Measurements from ENCODE around the gene RPS28. TPM values are rescaled to one million over a fixed set of nuclear protein-coding genes. Genes with fewer than 3 reads are reported as not detected.

RPS28 gene
- total RNA-seq, 4 donors from 2014 or later = 267 to 710 (median 400) TPM

DNA sequence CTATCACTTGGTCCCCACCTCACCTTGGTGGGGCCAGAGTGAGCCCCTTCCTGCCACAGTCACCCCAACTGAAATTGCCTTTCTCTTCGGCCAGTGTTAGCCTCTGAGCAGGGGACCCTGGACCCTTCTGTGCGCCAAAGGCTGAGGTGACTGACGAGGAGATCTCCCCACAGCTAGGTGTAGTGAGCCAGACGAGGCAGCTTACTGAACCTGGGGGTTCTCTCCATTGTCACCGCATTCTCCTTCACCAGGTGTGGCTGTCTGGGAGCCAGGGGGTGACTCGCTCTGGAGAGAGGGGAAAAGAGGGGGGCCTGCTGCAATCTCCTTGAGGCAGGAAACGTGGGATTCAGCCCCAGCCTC, 1.3 kb downstream of the RPS28 start:
- no peak for TF ChIP-seq POLR2A (IDR thresholded peaks at IDR 0.05)
- TF ChIP-seq, protein P1, sequence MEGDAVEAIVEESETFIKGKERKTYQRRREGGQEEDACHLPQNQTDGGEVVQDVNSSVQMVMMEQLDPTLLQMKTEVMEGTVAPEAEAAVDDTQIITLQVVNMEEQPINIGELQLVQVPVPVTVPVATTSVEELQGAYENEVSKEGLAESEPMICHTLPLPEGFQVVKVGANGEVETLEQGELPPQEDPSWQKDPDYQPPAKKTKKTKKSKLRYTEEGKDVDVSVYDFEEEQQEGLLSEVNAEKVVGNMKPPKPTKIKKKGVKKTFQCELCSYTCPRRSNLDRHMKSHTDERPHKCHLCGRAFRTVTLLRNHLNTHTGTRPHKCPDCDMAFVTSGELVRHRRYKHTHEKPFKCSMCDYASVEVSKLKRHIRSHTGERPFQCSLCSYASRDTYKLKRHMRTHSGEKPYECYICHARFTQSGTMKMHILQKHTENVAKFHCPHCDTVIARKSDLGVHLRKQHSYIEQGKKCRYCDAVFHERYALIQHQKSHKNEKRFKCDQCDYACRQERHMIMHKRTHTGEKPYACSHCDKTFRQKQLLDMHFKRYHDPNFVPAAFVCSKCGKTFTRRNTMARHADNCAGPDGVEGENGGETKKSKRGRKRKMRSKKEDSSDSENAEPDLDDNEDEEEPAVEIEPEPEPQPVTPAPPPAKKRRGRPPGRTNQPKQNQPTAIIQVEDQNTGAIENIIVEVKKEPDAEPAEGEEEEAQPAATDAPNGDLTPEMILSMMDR (IDR thresholded peaks at IDR 0.05) = no peak
- no peaks in the 10 kb centered on the region for H3K9me3 ChIP-seq
- peaks cover 25 to 47% (median 29%) of the 10 kb centered on the region in 3 donors for H3K4me1 ChIP-seq
- WGBS, 2 donors = 12 to 44% methylated on average over 5 to 6 of the region's 7 CpGs
- H3K36me3 ChIP-seq = peaks cover 0 to 32% (median 6%) of the 10 kb centered on the region in 3 donors
- intact Hi-C loops (cut with DNase I) = no loop called here
- no peaks in the 10 kb centered on the region for H3K27me3 ChIP-seq
- H3K27ac ChIP-seq = peak overlapping the region; percentile 37 to 98 (median 96)
- DNase-seq = no peak
- H3K4me3 ChIP-seq = peak overlapping the region; percentile 70 to 96 (median 84)

DNA sequence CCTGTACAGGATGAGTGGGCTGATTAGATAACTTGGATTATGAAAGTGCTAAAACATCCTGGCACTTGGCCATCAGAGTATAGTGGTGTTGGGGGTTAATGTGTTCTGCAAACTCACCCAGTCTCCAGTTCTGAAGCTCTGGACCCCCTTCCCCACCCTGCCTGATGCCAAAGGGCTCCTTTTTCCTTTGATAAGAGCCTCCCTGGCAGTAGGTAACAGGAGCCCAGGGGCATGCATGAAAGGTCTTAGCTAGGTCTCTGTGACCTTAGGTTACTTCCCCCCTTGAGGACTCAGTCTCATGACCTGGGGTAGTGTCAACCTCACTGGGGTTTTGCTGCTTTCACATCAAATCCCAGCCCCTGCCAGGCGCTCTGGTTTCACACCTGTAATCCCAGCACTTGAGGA, 2.5 kb downstream of the RPS28 start:
- H3K27me3 ChIP-seq = no peaks in the 10 kb centered on the region
- no peak overlapping the region for H3K4me3 ChIP-seq
- intact Hi-C loops (cut with DNase I) = no loop called here
- H3K4me1 ChIP-seq = peaks cover 25 to 47% (median 29%) of the 10 kb centered on the region in 3 donors
- no peak for DNase-seq
- peaks cover 0 to 22% (median 6%) of the 10 kb centered on the region in 3 donors for H3K36me3 ChIP-seq
- WGBS, 2 donors = 80% methylated on average over 1 of the region's 1 CpG; no CpG with 5 or more reads in 1 of the 2 donors
- TF ChIP-seq POLR2A (IDR thresholded peaks at IDR 0.05) = no peak
- TF ChIP-seq, protein P1 (IDR thresholded peaks at IDR 0.05) = no peak
- peak overlapping the region in 1 of 4 donors; percentile 58 for H3K27ac ChIP-seq
- H3K9me3 ChIP-seq = no peaks in the 10 kb centered on the region

DNA sequence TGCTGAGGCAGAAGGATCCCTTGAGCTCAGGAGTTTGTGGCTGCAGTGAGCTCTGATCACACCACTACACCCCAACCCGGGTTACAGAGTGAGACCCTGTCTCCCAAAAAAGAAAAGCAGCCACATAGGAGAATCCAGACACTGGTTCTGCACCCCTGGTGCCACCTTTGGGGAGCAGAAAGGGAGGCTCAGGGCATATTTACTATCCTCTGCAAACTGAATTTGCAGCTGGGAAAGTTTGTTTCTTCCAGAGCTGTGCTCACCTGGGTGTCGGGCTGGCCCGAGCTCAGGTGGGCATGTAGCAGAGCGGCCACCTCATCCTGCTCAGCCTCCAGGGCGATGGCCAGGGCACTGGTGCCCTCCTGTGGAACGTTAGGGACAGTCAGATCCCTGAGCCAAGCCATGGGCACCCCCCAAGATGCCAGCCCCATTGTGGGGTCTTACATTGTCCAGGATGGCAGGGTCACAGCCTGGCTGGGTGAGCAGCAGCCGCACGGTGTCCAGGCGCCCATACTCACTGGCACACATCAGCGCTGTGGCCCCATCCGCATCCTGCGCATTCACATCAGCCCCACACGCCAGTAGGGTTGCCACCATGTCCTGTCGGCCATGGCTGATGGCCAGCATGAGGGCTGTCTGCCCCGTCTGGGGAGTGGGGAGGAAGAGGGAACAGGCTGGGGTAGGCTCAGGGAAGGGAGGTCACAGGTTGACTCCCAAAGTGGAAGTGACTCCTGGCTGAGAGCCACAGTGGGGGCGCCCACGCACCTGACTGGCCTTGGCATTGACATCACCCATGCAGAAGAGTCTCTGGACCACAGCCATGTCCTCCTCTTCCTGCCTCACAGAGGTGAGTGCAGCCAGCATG, 3.1 kb downstream of the RPS28 start:
- WGBS, 2 donors = 40 to 86% methylated on average over 4 to 5 of the region's 17 CpGs
- Histone ChIP-seq H3K4me1 (peaks cover 25 to 47% (median 29%) of the 10 kb centered on the region in 3 donors), H3K36me3 (peaks cover 0 to 22% (median 6%) of the 10 kb centered on the region in 3 donors), H3K4me3 (no peak overlapping the region), H3K9me3 (no peaks in the 10 kb centered on the region), H3K27me3 (no peaks in the 10 kb centered on the region), H3K27ac (peak overlapping the region in 2 of 4 donors; percentile 23 to 58)
- intact Hi-C loops (cut with DNase I) = no loop called here
- no peak for TF ChIP-seq POLR2A (IDR thresholded peaks at IDR 0.05)
- TF ChIP-seq, protein P1 (IDR thresholded peaks at IDR 0.05) = no peak
- DNase-seq = no peak

DNA sequence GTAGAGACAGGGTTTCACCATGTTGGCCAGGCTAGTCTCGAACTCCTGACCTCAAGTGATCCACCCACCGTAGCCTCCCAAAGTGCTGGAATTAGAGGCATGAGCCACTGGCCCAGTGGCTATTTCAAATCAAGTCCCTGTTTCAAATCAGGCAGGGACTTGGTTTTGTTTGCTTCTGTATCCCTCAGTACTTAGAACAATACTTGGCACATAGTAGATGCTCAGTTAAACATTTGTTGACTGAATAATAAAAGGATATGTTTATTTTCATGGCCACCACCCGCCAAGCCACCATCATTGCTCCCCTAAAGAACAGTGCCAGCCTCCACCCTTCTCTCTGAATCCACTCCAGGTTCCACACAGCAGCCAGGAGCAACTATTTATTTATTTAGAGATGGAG, 4.2 kb downstream of the RPS28 start:
- Histone ChIP-seq H3K4me1 (peaks cover 16 to 37% (median 21%) of the 10 kb centered on the region in 3 donors), H3K4me3 (no peak overlapping the region), H3K27ac (peak overlapping the region in 1 of 4 donors; percentile 12), H3K27me3 (no peaks in the 10 kb centered on the region), H3K36me3 (peaks cover 0 to 22% (median 6%) of the 10 kb centered on the region in 3 donors), H3K9me3 (no peaks in the 10 kb centered on the region)
- intact Hi-C loops (cut with DNase I) = no loop called here
- 69 to 72% methylated on average over 1 of the region's 3 CpGs for WGBS, 2 donors
- TF ChIP-seq, protein P1 (IDR thresholded peaks at IDR 0.05) = no peak
- no peak for TF ChIP-seq POLR2A (IDR thresholded peaks at IDR 0.05)
- no peak for DNase-seq

DNA sequence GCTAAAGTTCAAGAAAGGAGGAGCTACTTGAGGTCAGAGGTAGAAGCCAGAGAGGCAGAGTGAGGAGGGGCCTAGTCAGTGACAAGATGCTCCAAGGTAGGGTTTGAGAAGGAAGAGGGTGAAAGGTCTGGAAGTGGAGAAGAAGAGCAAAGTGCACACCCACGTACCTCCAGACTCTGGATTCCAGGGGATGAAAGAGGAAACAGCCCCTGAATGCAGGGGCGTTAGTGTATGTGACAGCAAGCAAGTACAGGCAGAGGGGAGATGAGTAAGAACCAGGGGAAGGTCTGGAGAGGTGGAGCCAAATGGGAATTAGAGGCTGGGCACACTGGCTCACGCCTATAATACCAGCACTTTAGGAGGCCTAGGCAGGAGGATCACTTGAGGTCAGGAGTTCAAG, 8.7 kb downstream of the RPS28 start:
- Histone ChIP-seq H3K4me1 (peaks cover 13 to 23% (median 15%) of the 10 kb centered on the region in 3 donors), H3K4me3 (no peak overlapping the region), H3K27ac (no peak overlapping the region), H3K9me3 (no peaks in the 10 kb centered on the region), H3K36me3 (no peaks in the 10 kb centered on the region), H3K27me3 (peaks cover 0 to 32% (median 5%) of the 10 kb centered on the region in 4 donors)
- intact Hi-C loops (cut with DNase I) = no loop called here
- no peak for DNase-seq
- TF ChIP-seq POLR2A (IDR thresholded peaks at IDR 0.05) = no peak
- TF ChIP-seq, protein P1 (IDR thresholded peaks at IDR 0.05) = no peak
- 35 to 56% methylated on average over 3 of the region's 3 CpGs for WGBS, 2 donors
